SK-N-SH (cell line): Measurements from ENCODE around the gene PHGDH. TPM values are rescaled to one million over a fixed set of nuclear protein-coding genes. Genes with fewer than 3 reads are reported as not detected.
A peak's percentile ranks its signal among the peaks of the same experiment; 100 is the strongest.

Experiments
- ELF1 ChIP-seq: IDR thresholded peaks from 2 replicates; pipeline ENCODE4 v1.4.0; 2012
- FOSL2 ChIP-seq: IDR thresholded peaks from 2 replicates; pipeline ENCODE4 v1.4.0; 2012; ENCODE audit warnings: low read depth, mild to moderate bottlenecking, moderate library complexity, borderline replicate concordance
- FOXJ3 ChIP-seq: sonication (generic); formaldehyde crosslinking; IDR thresholded peaks from 2 replicates; pipeline ENCODE4 v1.5.1; 2020; ENCODE audit warnings: mild to moderate bottlenecking, missing genetic modification reagents
- GATA2 ChIP-seq: sonication (generic); formaldehyde crosslinking; IDR thresholded peaks from 2 replicates; pipeline ENCODE4 v1.5.0; 2020; ENCODE audit warnings: mild to moderate bottlenecking, missing genetic modification reagents
- JUND ChIP-seq: IDR thresholded peaks from 2 replicates; pipeline ENCODE4 v1.4.0; 2012
- MXI1 ChIP-seq: IDR thresholded peaks from 2 replicates; pipeline ENCODE4 v1.6.1; 2012; ENCODE audit warnings: mild to moderate bottlenecking, low read depth, low read length, improper control_type of control experiment
- RAD21 ChIP-seq: IDR thresholded peaks from 2 replicates; pipeline ENCODE4 v1.6.1; 2012; ENCODE audit warnings: mild to moderate bottlenecking, low read length
- RFX5 ChIP-seq: IDR thresholded peaks from 2 replicates; pipeline ENCODE4 v1.6.1; 2012; ENCODE audit warnings: mild to moderate bottlenecking, improper control_type of control experiment, low read length
- SIN3A ChIP-seq: IDR thresholded peaks from 2 replicates; pipeline ENCODE4 v1.6.1; 2012; ENCODE audit warnings: low read depth, mild to moderate bottlenecking, low read length, moderate library complexity, borderline replicate concordance
- TAF1 ChIP-seq: IDR thresholded peaks from 2 replicates; pipeline ENCODE4 v1.6.1; 2012; ENCODE audit warnings: low read depth, mild to moderate bottlenecking, low read length, moderate library complexity, borderline replicate concordance
- TEAD4 ChIP-seq: IDR thresholded peaks from 2 replicates; pipeline ENCODE4 v1.4.0; 2012; ENCODE audit warnings: mild to moderate bottlenecking, borderline replicate concordance; ENCODE audit not compliant: insufficient read depth
- polyA plus RNA-seq, 3 experiments: library from polyadenylated mRNA; depleted of rRNA; stranded (reverse); fragments of >200 nt; gene quantifications; 2 replicates each; pipeline ENCODE4 v1.2.3, GENCODE V29; 2012
- TF ChIP-seq, protein P1 (sequence below): IDR thresholded peaks from 2 replicates; pipeline ENCODE4; 2012
- TF ChIP-seq, protein P2 (sequence below): IDR thresholded peaks from 2 replicates; pipeline ENCODE4 v1.6.1; 2012; ENCODE audit warnings: mild to moderate bottlenecking, low read depth, low read length, moderate library complexity
- TF ChIP-seq, protein P3 (sequence below): IDR thresholded peaks from 2 replicates; pipeline ENCODE4 v1.4.0; 2012; ENCODE audit warnings: low read depth
- TF ChIP-seq, protein P4 (sequence below): fragments of 200-600 bp; sonication (generic); IDR thresholded peaks from 2 replicates; pipeline ENCODE4 v1.6.1; 2017; ENCODE audit warnings: antibody characterized with exemption, mild to moderate bottlenecking, moderate library complexity
- TF ChIP-seq, protein P5 (sequence below): fragments of 150-350 bp; IDR thresholded peaks from 2 replicates; pipeline ENCODE4 v1.6.1; 2017; ENCODE audit warnings: antibody characterized with exemption, low read length, low read depth, borderline replicate concordance

The PHGDH gene
- polyA plus RNA-seq, 1 of the 3 experiments (the other 2 are of a cell fraction): 30.2 TPM

DNA sequence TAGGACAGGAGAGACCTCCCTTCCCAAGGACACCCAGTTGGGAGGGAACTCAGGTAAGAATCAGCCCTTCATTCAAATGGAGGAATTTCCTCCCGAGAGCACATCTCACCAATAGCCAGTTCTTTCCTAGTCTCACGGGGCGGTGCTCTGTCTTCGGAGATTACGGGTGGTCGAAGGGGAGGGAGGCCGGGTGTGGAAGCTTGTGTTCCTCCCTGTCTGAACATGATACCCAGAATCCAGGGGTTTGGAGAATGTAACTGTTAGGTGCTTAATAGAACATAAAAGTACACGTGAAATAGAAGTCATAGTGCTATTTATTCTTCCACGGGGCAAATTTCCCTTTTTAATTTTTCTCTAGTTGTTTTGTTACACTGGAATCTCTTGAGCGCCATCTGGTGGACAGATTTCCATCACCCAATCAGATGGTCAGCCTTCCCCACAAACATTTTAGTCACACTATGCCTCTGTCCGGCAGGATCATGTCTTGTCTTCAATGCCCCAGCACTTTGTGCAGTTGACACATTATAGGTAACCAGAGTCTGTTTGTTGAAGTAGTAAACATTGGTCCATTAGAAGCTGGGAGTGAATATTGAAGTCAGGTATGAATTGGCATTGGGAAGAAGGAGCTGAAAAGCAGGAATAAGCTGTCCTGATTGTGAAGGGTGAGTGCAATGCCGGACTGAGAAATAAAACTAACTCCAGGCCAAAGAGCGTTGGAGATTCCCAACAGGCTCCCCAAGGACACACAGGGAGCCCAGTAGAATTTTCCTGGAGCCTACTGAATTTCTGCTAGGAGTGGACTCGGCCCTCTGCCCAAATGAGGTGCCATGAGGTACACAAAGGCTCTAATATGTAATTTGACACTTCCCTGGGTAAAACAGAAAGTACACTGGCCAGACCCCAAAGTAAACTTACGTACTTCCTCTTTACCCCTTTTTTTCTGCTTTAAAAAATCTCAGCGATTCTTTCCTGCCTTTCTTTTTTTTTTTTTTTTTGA, 36.1 kb upstream of the PHGDH start (continued):
- TF ChIP-seq RFX5 (no peak), RAD21 (peak; percentile 67), TEAD4 (no peak), JUND (no peak), ELF1 (no peak), SIN3A (no peak), FOXJ3 (CRISPR knock-in tag) (no peak), TAF1 (no peak), FOSL2 (no peak), MXI1 (peak; percentile 19; the same call in 1 of the 2 replicates), GATA2 (no peak)
- TF ChIP-seq, protein P1, sequence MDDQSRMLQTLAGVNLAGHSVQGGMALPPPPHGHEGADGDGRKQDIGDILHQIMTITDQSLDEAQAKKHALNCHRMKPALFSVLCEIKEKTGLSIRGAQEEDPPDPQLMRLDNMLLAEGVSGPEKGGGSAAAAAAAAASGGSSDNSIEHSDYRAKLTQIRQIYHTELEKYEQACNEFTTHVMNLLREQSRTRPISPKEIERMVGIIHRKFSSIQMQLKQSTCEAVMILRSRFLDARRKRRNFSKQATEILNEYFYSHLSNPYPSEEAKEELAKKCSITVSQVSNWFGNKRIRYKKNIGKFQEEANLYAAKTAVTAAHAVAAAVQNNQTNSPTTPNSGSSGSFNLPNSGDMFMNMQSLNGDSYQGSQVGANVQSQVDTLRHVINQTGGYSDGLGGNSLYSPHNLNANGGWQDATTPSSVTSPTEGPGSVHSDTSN: no peak
- TF ChIP-seq, protein P2, sequence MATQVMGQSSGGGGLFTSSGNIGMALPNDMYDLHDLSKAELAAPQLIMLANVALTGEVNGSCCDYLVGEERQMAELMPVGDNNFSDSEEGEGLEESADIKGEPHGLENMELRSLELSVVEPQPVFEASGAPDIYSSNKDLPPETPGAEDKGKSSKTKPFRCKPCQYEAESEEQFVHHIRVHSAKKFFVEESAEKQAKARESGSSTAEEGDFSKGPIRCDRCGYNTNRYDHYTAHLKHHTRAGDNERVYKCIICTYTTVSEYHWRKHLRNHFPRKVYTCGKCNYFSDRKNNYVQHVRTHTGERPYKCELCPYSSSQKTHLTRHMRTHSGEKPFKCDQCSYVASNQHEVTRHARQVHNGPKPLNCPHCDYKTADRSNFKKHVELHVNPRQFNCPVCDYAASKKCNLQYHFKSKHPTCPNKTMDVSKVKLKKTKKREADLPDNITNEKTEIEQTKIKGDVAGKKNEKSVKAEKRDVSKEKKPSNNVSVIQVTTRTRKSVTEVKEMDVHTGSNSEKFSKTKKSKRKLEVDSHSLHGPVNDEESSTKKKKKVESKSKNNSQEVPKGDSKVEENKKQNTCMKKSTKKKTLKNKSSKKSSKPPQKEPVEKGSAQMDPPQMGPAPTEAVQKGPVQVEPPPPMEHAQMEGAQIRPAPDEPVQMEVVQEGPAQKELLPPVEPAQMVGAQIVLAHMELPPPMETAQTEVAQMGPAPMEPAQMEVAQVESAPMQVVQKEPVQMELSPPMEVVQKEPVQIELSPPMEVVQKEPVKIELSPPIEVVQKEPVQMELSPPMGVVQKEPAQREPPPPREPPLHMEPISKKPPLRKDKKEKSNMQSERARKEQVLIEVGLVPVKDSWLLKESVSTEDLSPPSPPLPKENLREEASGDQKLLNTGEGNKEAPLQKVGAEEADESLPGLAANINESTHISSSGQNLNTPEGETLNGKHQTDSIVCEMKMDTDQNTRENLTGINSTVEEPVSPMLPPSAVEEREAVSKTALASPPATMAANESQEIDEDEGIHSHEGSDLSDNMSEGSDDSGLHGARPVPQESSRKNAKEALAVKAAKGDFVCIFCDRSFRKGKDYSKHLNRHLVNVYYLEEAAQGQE: peak; percentile 34; the same call in 1 of the 2 replicates
- TF ChIP-seq, protein P3, sequence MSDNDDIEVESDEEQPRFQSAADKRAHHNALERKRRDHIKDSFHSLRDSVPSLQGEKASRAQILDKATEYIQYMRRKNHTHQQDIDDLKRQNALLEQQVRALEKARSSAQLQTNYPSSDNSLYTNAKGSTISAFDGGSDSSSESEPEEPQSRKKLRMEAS: no peak
- TF ChIP-seq, protein P4, sequence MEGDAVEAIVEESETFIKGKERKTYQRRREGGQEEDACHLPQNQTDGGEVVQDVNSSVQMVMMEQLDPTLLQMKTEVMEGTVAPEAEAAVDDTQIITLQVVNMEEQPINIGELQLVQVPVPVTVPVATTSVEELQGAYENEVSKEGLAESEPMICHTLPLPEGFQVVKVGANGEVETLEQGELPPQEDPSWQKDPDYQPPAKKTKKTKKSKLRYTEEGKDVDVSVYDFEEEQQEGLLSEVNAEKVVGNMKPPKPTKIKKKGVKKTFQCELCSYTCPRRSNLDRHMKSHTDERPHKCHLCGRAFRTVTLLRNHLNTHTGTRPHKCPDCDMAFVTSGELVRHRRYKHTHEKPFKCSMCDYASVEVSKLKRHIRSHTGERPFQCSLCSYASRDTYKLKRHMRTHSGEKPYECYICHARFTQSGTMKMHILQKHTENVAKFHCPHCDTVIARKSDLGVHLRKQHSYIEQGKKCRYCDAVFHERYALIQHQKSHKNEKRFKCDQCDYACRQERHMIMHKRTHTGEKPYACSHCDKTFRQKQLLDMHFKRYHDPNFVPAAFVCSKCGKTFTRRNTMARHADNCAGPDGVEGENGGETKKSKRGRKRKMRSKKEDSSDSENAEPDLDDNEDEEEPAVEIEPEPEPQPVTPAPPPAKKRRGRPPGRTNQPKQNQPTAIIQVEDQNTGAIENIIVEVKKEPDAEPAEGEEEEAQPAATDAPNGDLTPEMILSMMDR: peak; percentile 90
- TF ChIP-seq, protein P5, sequence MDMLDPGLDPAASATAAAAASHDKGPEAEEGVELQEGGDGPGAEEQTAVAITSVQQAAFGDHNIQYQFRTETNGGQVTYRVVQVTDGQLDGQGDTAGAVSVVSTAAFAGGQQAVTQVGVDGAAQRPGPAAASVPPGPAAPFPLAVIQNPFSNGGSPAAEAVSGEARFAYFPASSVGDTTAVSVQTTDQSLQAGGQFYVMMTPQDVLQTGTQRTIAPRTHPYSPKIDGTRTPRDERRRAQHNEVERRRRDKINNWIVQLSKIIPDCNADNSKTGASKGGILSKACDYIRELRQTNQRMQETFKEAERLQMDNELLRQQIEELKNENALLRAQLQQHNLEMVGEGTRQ: no peak
- TF ChIP-seq, all 33 proteins: peak for 5
